ENCODE data around the gene GOLGA8M. TPM values are rescaled to one million over a fixed set of nuclear protein-coding genes. Genes with fewer than 3 reads are reported as not detected.
A peak's percentile ranks its signal among the peaks of the same experiment; 100 is the strongest.
"Not testable (repeated sequence)": the region's sequence is repeated elsewhere in the genome, so short reads cannot be mapped to it uniquely, and the experiment has no call there.

GOLGA8M gene
- 1 to 10 TPM in 1 of 4 donors, under 1 TPM in 2, not detected in 1; 0.77 to 1.9 (median 0.94) TPM for total RNA-seq

DNA sequence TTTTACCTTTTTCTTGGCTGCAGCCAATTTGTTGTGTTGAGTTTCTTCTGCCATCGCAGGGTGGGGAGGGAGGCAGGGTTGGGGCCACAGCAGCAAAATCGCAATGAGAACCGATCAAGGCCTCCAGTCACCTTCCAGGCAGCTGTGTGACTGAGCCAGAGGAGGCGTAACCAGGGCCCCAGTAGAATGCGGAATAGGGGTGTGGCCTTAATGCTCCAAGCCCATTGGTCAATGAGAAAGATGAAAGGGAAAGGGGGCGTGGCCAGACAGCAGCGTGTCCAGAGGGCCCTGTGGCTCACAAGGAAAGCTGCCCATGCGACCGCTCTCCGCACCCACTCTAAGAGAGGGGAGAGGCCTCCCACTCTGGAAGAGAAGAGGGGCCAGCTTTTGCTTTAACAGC is at the start of gene GOLGA8M:
TSS of gene GOLGA8M (minus strand) at position 152 of the 400 bp plus-strand sequence. CDS start at position 54, 98 bp downstream.
- not testable (repeated sequence) for H3K4me3 ChIP-seq, H3K9me3 ChIP-seq, H3K4me1 ChIP-seq, H3K27ac ChIP-seq, H3K27me3 ChIP-seq, ATAC-seq, H3K36me3 ChIP-seq
- no CpG with 5 or more reads among the region's 10 CpGs for WGBS, 2 donors (ENCODE audit: low coverage in 1 of 2)

- H3K4me1 ChIP-seq, H3K27ac ChIP-seq, H3K4me3 ChIP-seq, H3K27me3 ChIP-seq, H3K9me3 ChIP-seq, ATAC-seq: not testable (repeated sequence)
- H3K36me3 ChIP-seq, result peaks cover 0 to 16% of the 10 kb centered on the region in 2 donors
- WGBS, 2 donors (ENCODE audit: low coverage in 1 of 2), result 50 to 74% methylated on average over 2 to 5 of the region's 6 CpGs
Observed at GRCh38 chr15:28742890-28743289, 30.7 kb upstream of the GOLGA8M start.

- not testable (repeated sequence) for H3K4me1 ChIP-seq, H3K9me3 ChIP-seq, H3K27me3 ChIP-seq, ATAC-seq, H3K36me3 ChIP-seq
- WGBS, 2 donors (ENCODE audit: low coverage in 1 of 2), result 0 to 5% methylated on average over 3 to 5 of the region's 9 CpGs
- H3K27ac ChIP-seq, result peak overlapping the region; percentile 56 to 90 (median 78)
- peak overlapping the region; percentile 45 to 64 for H3K4me3 ChIP-seq
Observed at GRCh38 chr15:28738590-28739292, 26.5 kb upstream of the GOLGA8M start.

- not testable (repeated sequence) for H3K36me3 ChIP-seq, H3K27me3 ChIP-seq, H3K4me1 ChIP-seq, H3K9me3 ChIP-seq
- ATAC-seq, result peak; percentile 46
- 0 to 8% methylated on average over 2 of the region's 23 CpGs for WGBS, 2 donors (ENCODE audit: low coverage in 1 of 2)
- H3K27ac ChIP-seq, result peak overlapping the region; percentile 80 to 93 (median 90)
- peak overlapping the region; percentile 45 to 64 for H3K4me3 ChIP-seq
Observed at GRCh38 chr15:28738200-28738561, 26.0 kb upstream of the GOLGA8M start.

GRCh38 chr15:28737521-28738199 is 25.4 kb upstream of the GOLGA8M start:
- peak; percentile 95 for ATAC-seq
- Histone ChIP-seq H3K27ac (peak overlapping the region; percentile 80 to 93 (median 90)), H3K4me3 (peak overlapping the region; percentile 42 to 64)
- TF ChIP-seq POLR2A (IDR thresholded peaks at IDR 0.05), result peak; percentile 29 to 48
- TF ChIP-seq, protein P1, sequence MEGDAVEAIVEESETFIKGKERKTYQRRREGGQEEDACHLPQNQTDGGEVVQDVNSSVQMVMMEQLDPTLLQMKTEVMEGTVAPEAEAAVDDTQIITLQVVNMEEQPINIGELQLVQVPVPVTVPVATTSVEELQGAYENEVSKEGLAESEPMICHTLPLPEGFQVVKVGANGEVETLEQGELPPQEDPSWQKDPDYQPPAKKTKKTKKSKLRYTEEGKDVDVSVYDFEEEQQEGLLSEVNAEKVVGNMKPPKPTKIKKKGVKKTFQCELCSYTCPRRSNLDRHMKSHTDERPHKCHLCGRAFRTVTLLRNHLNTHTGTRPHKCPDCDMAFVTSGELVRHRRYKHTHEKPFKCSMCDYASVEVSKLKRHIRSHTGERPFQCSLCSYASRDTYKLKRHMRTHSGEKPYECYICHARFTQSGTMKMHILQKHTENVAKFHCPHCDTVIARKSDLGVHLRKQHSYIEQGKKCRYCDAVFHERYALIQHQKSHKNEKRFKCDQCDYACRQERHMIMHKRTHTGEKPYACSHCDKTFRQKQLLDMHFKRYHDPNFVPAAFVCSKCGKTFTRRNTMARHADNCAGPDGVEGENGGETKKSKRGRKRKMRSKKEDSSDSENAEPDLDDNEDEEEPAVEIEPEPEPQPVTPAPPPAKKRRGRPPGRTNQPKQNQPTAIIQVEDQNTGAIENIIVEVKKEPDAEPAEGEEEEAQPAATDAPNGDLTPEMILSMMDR (IDR thresholded peaks at IDR 0.05), result peak in 1 of 4 experiments; percentile 3
- no CpG with 5 or more reads among the region's 101 CpGs for WGBS, 2 donors (ENCODE audit: low coverage in 1 of 2)
- H3K27me3 ChIP-seq, H3K4me1 ChIP-seq, H3K9me3 ChIP-seq, H3K36me3 ChIP-seq: not testable (repeated sequence)

- not testable (repeated sequence) for H3K27ac ChIP-seq, H3K36me3 ChIP-seq, ATAC-seq, H3K4me1 ChIP-seq, H3K9me3 ChIP-seq, H3K4me3 ChIP-seq, H3K27me3 ChIP-seq
- WGBS, 2 donors (ENCODE audit: low coverage in 1 of 2), result 40 to 60% methylated on average over 1 of the region's 2 CpGs
Observed at GRCh38 chr15:28728061-28728460, 15.8 kb upstream of the GOLGA8M start.

GRCh38 chr15:28727026-28727425 is 14.8 kb upstream of the GOLGA8M start:
- H3K27ac ChIP-seq, H3K4me1 ChIP-seq, H3K9me3 ChIP-seq, H3K36me3 ChIP-seq, ATAC-seq, H3K27me3 ChIP-seq, H3K4me3 ChIP-seq: not testable (repeated sequence)
- 89 to 100% methylated on average over 3 to 4 of the region's 14 CpGs for WGBS, 2 donors (ENCODE audit: low coverage in 1 of 2)

- no peaks in the 10 kb centered on the region for H3K9me3 ChIP-seq
- no peaks in the 10 kb centered on the region for H3K4me1 ChIP-seq
- WGBS, 2 donors (ENCODE audit: low coverage in 1 of 2), result 100% methylated on average over 2 of the region's 17 CpGs; no CpG with 5 or more reads in 1 of the 2 donors
- ATAC-seq, result no peak
- no peak overlapping the region for H3K27ac ChIP-seq
- no peaks in the 10 kb centered on the region for H3K27me3 ChIP-seq
- no peaks in the 10 kb centered on the region for H3K36me3 ChIP-seq
- no peak overlapping the region for H3K4me3 ChIP-seq
- TF ChIP-seq EP300 (IDR thresholded peaks at IDR 0.05), result no peak
- TF ChIP-seq, protein P1 (IDR thresholded peaks at IDR 0.05), result no peak
- TF ChIP-seq POLR2A (IDR thresholded peaks at IDR 0.05), result no peak
- TF ChIP-seq POLR2AphosphoS5 (IDR thresholded peaks at IDR 0.05), result no peak
Observed at GRCh38 chr15:28726102-28726501, 13.9 kb upstream of the GOLGA8M start.

Measured in gastroesophageal sphincter (tissue), 4 donors.